HAP-1 (cell line): ENCODE results near the gene RASD2.

ENCODE experiments used
- DNase-seq, 2 experiments: peaks; one replicate each; pipeline ENCODE4 v3.0.0-alpha.2; 2016 to 2020; ENCODE audit warnings: low spot score in 2 of 2
- H3K27me3 ChIP-seq: fragments of 250-450 bp; sonication (Bioruptor Pico); 2 replicates; pipeline ENCODE4 v1.5.1; 2020; ENCODE audit warnings: low read depth, mild to moderate bottlenecking, moderate library complexity
- H3K36me3 ChIP-seq: fragments of 250-450 bp; sonication (Bioruptor Pico); replicated peaks from 2 replicates; pipeline ENCODE4 v1.5.1; 2020; ENCODE audit warnings: mild to moderate bottlenecking
- H3K4me1 ChIP-seq: fragments of 250-450 bp; sonication (Bioruptor Pico); 2 replicates; pipeline ENCODE4 v1.5.1; 2020; ENCODE audit warnings: mild to moderate bottlenecking
- H3K4me3 ChIP-seq: fragments of 250-450 bp; sonication (Bioruptor Pico); 2 replicates; pipeline ENCODE4 v1.5.1; 2020; ENCODE audit warnings: mild to moderate bottlenecking, moderate library complexity
- H3K9me3 ChIP-seq: fragments of 250-450 bp; sonication (Bioruptor Pico); 2 replicates; pipeline ENCODE4 v1.5.1; 2020; ENCODE audit warnings: mild to moderate bottlenecking, moderate library complexity
- in situ Hi-C: fragments of 300-500 bp; cut with MboI; formaldehyde crosslinking; loops from 3 replicates; pipeline ENCODE4 v1.14.3; 2020; ENCODE audit warnings: low sequenced_read_pairs, inconsistent platforms, mixed read lengths

The RASD2 gene

DNA sequence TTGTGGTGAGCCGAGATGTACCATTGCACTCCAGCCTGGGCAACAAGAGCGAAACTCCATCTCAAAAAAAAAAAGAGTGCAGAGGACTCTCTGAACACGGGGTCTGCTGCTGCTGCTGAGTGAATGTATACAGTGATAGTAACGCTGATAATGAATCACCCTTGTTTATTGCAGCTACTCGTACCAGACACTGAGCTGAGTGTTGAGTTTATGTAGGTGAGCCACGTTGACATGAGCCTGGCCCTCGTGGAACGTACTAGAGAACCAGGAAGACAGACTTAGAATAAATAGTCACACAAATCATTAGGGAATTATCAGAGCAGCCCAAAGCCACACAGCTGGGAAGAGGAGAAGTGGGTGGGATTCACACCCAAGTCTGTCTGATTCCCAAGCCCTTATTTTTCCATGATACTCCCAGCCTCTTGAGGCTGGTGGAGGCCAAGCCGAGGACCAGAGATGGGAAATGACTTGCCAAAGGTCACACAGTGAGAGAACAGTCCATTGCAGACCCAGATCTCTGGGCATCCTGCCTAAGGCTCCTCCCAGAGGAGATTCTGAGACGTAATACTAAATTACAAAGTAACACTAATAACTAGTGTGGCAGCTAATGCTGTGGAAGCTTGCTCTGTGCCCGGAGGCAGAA, 41.7 kb downstream of the RASD2 start:
- DNase-seq, result no peak
- Histone ChIP-seq H3K4me3 (no peak overlapping the region), H3K36me3 (no peaks in the 10 kb centered on the region), H3K4me1 (no peaks in the 10 kb centered on the region; the same call in 1 of the 2 replicates), H3K27me3 (no peaks in the 10 kb centered on the region), H3K9me3 (no peaks in the 10 kb centered on the region)
- in situ Hi-C loops, result loop anchor here (5.0 kb wide), 2 partner anchors 150 to 230 kb away; no protein-coding TSS in a partner anchor

DNA sequence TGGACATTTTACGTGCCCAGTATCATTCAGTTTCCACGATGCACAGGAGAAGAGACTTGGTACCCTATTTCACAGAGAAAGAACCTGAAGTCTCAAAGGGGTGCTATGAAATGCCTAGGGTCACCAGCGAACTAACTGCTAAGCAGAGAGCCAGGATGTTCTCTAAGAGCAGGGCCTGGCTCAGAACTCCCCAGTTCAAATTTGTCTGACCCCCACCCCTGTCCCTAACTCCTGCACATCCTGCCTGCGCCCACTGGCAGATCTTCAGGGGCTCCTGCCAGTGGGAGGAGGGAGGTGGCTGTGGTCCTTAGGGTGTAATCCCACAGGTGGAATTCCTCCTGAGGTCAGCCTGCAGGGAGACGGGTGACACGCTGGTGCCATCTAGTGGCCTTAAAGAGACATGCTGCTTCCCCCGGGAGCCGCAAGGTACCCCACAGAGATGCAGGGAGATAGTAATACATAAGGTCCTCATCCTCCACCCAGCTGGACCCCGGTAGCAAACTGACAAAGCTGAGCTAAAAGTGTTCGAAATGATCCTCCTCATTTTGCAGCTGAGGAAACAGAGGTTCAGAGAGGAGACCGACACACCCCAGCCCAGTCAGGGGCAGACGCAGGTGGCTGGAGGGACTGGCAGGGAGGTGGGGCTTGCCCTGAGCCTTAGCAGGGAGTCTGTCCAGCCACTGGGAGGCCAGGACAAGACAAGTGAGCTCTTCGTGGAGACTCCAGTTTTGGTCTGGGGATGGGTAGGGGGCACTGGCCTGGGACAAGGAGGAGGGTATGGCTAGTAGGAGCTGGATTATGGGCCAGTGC, 42.4 kb downstream of the RASD2 start:
- no peaks in the 10 kb centered on the region; the same call in 1 of the 2 replicates for H3K27me3 ChIP-seq
- DNase-seq, result peak; percentile 64 to 74
- H3K4me1 ChIP-seq, result no peaks in the 10 kb centered on the region; the same call in 1 of the 2 replicates
- no peaks in the 10 kb centered on the region for H3K36me3 ChIP-seq
- in situ Hi-C loops, result loop anchor here (5.0 kb wide), 2 partner anchors 151 to 231 kb away; no protein-coding TSS in a partner anchor
- no peaks in the 10 kb centered on the region for H3K9me3 ChIP-seq
- no peak overlapping the region for H3K4me3 ChIP-seq

DNA sequence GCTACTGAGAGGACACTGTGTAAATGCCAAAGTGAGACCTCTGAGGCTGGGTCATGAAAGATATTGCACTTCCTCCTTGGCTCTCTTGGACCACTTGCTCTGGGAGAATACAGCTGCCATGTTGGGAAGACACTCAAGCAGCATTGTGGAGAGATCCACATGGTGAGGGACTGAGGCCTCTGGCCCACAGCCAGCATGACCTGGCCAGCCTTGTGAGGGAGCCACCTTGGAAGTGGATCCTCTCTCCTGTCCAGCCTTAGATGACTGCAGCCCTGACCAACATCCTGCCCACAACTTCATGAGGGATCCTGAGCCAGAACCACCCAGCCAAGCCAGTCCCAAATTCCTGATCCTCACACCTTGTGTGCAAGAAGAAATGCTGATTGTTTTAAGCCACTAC, 46.1 kb downstream of the RASD2 start:
- Histone ChIP-seq H3K27me3 (peaks cover 7% of the 10 kb centered on the region; the same call in 1 of the 2 replicates), H3K4me3 (no peak overlapping the region), H3K9me3 (no peaks in the 10 kb centered on the region), H3K4me1 (no peaks in the 10 kb centered on the region; the same call in 1 of the 2 replicates), H3K36me3 (no peaks in the 10 kb centered on the region)
- no peak for DNase-seq
- in situ Hi-C loops, result no loop called here

DNA sequence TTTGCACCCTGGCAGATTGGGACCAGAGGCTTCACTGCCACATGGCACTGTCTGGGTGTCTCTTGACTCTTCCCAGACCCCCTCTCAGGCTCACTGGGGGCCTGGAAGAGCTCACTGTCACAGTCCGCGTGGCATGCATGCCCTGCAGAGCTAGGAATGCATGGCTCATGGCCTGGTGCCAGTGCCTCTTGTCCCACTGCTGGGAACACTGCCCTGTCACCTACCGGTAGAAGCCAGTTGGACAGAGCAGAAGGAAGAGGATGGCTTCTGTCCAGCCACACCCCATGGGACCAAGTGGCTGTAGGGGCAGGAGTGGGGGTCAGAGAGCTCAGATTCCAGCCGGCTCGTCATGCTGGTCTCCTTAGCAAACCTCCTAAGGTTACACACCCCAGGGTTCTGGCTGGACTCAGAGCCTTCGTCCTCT, 46.8 kb downstream of the RASD2 start:
- H3K36me3 ChIP-seq, result no peaks in the 10 kb centered on the region
- no peak overlapping the region for H3K4me3 ChIP-seq
- in situ Hi-C loops, result no loop called here
- H3K27me3 ChIP-seq, result peaks cover 7% of the 10 kb centered on the region; the same call in 1 of the 2 replicates
- H3K9me3 ChIP-seq, result no peaks in the 10 kb centered on the region
- no peak for DNase-seq
- H3K4me1 ChIP-seq, result no peaks in the 10 kb centered on the region; the same call in 1 of the 2 replicates

DNA sequence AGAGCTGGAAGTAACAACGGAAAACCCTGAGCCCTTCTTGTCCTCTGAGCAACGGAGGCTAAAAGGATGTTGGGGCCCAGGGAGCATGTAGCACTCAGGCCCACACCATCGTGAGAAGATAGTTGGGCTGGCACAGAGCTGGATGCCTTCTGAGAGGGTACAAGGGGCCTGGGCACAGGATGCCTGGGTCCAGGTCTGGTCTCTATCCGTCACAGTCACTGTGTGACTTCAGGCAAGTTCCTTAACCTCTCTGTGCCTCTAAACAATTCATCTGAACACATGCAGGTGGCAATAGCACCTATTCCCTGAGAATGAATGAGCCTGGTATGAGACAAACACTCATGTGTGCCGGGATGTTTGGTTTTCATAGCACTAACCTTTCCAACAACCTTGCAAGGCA, 47.3 kb downstream of the RASD2 start:
- Histone ChIP-seq H3K4me3 (no peak overlapping the region), H3K36me3 (no peaks in the 10 kb centered on the region), H3K9me3 (no peaks in the 10 kb centered on the region), H3K27me3 (peaks cover 7% of the 10 kb centered on the region; the same call in 1 of the 2 replicates), H3K4me1 (no peaks in the 10 kb centered on the region; the same call in 1 of the 2 replicates)
- DNase-seq, result no peak
- in situ Hi-C loops, result no loop called here

DNA sequence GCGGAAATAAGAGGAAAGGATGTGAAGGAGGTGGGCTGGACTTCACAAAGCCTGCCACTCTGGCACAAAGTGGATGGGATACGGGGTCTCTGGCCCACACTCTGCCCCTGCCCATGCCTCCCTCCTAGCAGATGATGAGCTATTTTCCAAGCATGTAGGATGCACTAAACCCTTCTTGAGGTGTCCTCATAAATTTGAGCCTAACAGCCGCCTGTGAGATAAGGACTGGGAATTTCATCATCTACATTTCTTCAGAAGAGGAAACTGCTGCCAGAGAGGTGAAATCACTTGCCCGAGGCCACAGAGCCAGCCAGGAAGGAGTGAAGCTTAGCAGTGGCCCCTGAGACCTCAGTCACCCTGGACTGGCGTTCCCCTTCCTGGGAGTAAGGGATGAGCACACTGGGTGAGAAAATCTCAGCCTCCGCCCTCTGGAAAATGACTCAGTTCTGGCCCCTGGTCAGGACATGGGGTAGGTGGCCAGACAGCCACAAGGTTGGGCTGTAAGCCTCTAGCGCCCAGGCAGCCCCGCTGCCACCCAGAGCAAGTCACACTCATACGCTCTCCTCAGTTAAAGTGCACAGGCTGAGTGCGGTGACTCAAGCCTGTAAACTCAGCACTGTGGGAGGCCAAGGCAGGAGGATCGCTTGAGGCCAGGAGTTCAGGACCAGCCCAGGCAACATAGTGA, 48.6 kb downstream of the RASD2 start:
- peaks cover 7% of the 10 kb centered on the region; the same call in 1 of the 2 replicates for H3K27me3 ChIP-seq
- in situ Hi-C loops, result no loop called here
- H3K36me3 ChIP-seq, result no peaks in the 10 kb centered on the region
- H3K4me1 ChIP-seq, result no peaks in the 10 kb centered on the region
- H3K9me3 ChIP-seq, result no peaks in the 10 kb centered on the region
- H3K4me3 ChIP-seq, result no peak overlapping the region
- no peak for DNase-seq

DNA sequence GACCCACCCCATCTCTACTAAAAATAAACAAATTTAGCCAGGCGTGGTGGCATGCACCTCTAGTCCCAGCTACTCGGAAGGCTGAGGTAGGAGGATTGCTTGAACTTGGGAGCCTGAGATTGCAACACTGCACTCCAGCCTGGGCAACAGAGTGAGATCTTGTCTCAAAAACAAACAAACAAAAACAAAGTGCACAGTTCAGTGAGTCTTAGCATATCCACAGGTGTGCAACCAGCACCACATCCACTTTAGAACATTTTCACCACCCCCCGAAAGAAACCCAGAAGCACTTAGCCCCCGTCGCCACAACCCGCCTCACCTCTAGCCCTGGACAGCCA, 49.1 kb downstream of the RASD2 start:
- in situ Hi-C loops, result no loop called here
- no peak overlapping the region for H3K4me3 ChIP-seq
- H3K36me3 ChIP-seq, result no peaks in the 10 kb centered on the region
- no peak for DNase-seq
- H3K27me3 ChIP-seq, result peaks cover 7% of the 10 kb centered on the region; the same call in 1 of the 2 replicates
- no peaks in the 10 kb centered on the region for H3K4me1 ChIP-seq
- no peaks in the 10 kb centered on the region for H3K9me3 ChIP-seq

DNA sequence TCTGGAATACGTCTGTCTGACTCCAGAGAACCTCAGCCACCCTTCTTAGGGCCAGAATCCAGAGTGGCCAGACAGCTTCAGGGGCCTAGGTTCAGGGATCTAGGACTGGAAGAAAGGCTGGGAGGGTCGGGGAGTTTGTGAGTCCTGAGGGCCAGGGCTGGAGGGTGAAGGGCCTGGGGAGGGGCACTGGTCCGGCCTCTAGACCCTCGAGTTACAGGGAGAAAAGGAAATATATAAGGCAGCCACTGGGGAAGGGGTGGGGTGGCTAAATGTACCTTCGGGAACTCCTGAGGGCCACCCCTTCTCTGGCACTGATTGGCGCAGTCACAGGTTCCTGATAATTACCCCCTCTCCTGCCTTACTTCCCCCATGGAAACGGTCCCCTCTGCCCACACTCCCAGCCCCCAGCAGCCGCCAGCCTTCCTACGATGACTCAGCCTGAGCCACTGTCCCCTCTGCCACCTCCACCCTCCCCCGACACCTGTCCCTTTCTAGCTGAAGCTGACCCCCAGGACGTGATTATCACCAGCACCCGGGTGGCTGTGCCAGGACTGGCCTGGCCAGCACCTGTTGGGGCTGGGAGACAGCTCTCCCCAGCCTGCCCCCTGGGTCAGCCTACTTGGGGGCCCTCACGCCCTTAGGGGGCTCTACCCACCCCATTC, 50.1 kb downstream of the RASD2 start:
- H3K4me1 ChIP-seq, result no peaks in the 10 kb centered on the region
- H3K27me3 ChIP-seq, result peaks cover 7% of the 10 kb centered on the region; the same call in 1 of the 2 replicates
- DNase-seq, result no peak
- in situ Hi-C loops, result no loop called here
- no peaks in the 10 kb centered on the region for H3K36me3 ChIP-seq
- no peaks in the 10 kb centered on the region for H3K9me3 ChIP-seq
- no peak overlapping the region for H3K4me3 ChIP-seq

DNA sequence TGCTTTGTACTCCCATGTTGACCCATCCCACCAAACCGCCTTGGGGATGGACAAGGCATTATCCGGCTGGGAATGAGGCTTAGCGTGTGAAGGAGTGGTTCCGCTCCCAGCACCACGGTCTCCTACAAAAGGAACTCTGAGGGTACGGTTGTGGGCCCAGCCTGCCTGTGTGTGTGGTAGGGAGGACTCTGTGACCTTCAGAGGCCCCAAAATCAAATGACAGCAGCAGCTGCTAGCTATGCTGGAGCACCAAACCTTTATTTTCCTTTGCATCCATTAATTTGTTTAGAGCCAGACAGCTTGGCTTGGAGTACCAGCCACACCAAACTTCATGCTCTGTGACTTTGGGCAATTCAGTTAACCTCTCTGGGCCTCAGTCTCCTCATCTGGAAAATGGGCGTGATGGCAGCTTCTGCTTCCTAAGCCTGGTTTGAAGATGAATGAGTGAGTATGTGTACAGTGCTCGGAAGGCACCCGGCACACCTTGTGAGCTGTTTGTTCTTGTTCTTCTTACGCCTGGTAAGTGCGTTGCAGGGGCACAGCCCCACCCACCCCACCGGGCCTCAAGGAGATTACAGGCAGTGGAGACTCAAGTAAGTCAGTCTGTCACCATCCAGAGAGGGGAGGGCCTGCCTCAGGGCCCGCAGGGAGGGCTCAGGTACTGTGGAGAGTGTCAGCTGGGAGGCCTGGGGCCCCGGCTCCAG, 51.2 kb downstream of the RASD2 start:
- Histone ChIP-seq H3K4me1 (no peaks in the 10 kb centered on the region), H3K36me3 (no peaks in the 10 kb centered on the region), H3K4me3 (no peak overlapping the region), H3K9me3 (no peaks in the 10 kb centered on the region), H3K27me3 (peaks cover 7% of the 10 kb centered on the region; the same call in 1 of the 2 replicates)
- DNase-seq, result no peak
- in situ Hi-C loops, result no loop called here

DNA sequence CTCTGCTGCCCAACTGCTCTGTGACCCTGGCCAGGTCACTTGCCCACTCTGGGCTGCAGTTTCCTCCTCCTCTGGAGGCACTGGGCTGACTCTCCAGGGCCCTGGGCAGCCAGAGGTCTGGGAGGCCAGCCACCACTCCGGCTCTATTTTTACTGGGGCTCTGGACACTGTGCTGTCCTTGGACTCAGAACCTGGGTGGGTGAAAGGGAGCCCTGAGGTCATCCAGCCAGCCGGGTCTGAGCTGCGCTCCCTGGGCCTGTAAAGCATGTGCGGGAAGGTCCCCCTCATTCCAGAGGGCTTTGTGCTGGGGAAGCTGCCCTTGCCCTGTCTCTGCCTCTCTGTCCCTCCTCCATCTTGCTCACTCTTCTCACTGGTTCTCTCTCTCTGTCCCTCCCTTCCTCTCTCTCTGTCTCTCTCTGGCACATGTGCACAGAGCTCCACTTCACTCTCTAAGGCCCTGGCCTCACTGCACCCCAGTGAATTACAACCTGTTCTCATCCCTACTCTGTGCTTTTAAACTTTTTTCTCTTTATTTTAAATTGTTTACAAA, 51.9 kb downstream of the RASD2 start:
- Histone ChIP-seq H3K27me3 (peaks cover 7% of the 10 kb centered on the region; the same call in 1 of the 2 replicates), H3K4me3 (no peak overlapping the region), H3K9me3 (no peaks in the 10 kb centered on the region), H3K4me1 (no peaks in the 10 kb centered on the region), H3K36me3 (no peaks in the 10 kb centered on the region)
- DNase-seq, result no peak
- in situ Hi-C loops, result no loop called here

DNA sequence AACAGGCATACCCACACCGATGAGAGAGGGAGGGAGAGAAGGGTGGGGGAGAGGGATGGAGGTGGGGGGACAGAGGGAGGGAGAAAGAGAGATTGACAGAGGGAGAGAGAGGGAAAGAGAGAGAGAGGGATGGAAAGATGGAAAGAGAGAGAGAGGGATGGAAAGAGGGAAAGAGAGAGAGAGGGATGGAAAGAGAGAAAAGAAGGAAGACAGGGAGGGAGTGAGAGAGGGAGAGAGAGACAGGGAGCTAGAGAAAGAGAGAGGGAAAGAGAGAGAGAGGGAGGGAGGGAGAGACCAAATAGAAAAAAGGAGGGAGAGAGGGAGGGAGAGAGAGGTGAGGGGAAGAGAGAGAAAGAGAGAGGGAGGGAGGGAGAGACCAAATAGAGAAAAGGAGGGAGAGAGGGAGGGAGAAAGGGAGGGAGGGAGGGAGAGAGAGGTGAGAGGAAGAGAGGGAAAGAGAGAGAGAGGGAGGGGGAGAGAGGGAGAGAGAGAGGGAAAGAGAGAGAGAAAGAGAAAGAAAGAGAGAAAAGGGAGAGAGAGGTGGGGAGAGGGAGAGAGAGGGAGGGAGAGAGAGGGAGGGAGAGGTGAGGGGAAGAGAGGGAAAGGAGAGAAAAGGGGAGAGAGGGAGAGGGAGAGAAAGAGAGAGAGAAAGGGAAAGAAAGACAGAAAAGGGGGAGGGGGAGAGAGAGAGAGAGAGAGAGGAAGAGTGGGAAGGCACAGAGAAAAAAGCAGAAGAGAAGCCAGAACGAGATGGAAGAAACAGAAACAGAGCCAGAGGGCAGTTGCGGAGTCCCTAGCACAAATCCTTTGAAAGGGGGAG, 52.6 kb downstream of the RASD2 start:
- H3K27me3 ChIP-seq, result peaks cover 6% of the 10 kb centered on the region; the same call in 1 of the 2 replicates
- in situ Hi-C loops, result no loop called here
- no peak overlapping the region for H3K4me3 ChIP-seq
- no peaks in the 10 kb centered on the region for H3K36me3 ChIP-seq
- no peak for DNase-seq
- H3K9me3 ChIP-seq, result no peaks in the 10 kb centered on the region
- no peaks in the 10 kb centered on the region for H3K4me1 ChIP-seq

DNA sequence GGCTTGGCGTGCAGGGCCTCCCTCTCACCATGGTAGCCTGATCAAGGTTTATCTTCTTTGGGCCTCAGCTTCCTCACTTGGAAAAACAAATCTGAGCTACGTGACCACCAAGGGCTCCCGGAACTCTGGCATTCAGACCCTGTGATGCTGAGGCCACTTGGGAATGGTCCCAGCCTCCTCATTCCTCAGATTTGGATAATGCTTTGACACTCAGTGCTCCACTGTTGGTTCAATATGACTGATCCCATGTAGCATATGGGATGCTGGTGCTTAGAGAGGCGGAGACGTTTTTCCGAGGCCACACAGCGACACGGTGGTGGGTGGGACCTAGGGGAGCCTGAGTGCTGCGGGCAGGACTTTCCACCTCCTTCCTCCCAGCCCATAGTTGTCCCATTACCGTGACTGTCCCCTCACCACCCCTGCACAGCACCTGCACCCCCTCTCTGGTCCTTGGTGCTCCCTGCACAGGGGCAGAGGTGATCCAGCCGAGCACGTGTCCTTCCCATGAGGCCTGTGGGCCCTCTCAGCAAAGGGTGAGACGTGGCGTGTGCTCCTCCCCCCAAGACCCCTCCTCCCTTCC, 53.4 kb downstream of the RASD2 start:
- no peaks in the 10 kb centered on the region for H3K9me3 ChIP-seq
- DNase-seq, result no peak
- H3K36me3 ChIP-seq, result no peaks in the 10 kb centered on the region
- peaks cover 3% of the 10 kb centered on the region; the same call in 1 of the 2 replicates for H3K27me3 ChIP-seq
- no peak overlapping the region for H3K4me3 ChIP-seq
- in situ Hi-C loops, result no loop called here
- no peaks in the 10 kb centered on the region for H3K4me1 ChIP-seq
